Hematopoietic multipotent progenitor cell treated with erythropoietin and hydrocortisone succinate and interleukin-3 and kit ligand, for 6 days (in vitro differentiated cells): ENCODE data around the gene AMBN.
"Not testable (repeated sequence)": the region's sequence is repeated elsewhere in the genome, so short reads cannot be mapped to it uniquely, and the experiment has no call there.

Experiments
- DNase-seq: peaks from one replicate; pipeline ENCODE4 v3.0.0-alpha.2; 2015

The AMBN gene

GRCh38 chr4:70608324-70608723 is 16.3 kb downstream of the AMBN start:
- DNase-seq, result peak; percentile 14

DNA sequence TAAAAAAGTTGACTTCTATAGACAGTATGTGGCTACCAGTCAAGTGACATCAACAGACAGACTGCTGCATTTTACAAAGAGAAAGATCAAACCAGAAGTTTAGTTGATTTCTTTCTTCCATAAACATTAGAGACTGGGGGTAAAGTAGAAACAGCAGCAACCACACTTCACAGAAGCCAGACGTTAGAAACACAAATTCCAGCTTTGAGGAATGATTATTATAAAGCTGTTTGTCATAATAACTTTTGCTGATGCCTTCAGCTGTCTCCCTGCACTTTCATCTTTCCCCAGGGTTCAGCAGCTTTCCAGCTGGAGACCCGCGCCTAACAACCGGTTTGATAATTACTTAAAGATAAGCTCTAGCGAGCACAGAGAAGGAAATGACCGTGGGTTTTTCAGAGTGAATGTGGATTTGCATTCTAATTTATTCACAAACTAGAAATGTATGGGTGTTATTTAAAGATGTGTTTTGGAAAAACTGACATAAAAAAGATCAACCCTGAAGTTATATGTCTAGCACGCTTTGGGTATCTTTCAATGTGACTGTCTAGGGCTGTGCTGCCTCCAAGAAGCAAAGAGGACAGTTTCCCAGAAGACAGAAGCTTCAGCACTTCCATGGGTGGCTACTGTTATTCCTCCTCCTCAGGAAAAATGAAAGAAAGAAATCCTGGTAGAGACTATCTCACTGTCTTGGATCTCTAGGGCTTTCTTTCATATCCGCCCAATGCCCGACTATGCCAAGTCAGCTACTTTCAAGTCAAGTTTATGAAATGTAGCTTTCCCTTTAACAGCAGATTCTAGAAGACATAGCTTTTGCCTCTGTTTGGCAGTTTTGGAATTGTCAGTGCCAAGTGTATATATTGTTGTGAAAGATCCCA is 21.5 kb downstream of the AMBN start:
- DNase-seq, result peak; percentile 14

- DNase-seq, result no peak
These were observed 22.1 kb downstream of the AMBN start for GRCh38 chr4:70614184-70614555.

DNA sequence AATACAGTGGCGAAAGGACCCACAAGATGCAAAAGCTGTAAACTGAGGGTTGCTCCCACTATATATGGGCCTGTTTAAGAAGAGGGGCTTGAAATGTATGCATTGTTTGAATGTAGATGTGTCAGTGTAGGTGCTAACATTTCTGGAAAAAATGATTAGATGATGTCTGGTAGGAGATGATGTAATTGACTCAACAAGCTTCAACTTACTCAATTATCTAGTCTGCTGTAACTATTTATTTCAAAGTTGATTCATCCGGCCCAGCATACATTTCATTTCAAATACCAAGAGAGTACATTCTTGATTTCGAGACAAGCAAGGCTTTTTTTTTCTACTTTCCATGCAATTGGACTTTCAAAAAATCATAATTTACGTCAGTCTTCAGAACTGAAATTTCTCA is 27.2 kb downstream of the AMBN start:
- no peak for DNase-seq

- DNase-seq, result peak; percentile 11
These were observed 27.7 kb downstream of the AMBN start for GRCh38 chr4:70619778-70620177.

DNA sequence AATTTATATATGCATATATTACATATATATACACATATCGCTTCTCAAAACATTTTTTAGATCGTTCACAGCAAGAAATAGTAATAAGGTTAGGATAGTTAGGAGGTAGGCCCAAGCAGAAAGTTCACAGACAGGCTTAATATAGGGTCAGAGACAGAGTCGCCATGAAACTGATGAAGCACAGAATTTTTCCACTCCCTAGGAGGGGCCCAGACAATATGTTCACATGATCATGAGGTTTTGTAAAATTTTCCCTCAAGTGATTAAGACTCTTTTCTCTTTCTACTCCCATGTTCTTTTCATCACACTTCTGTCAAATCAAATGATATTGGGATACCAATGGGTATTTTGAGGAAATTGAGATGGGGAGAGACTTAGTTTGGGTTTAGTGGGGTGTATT is 31.3 kb downstream of the AMBN start:
- no peak for DNase-seq

DNA sequence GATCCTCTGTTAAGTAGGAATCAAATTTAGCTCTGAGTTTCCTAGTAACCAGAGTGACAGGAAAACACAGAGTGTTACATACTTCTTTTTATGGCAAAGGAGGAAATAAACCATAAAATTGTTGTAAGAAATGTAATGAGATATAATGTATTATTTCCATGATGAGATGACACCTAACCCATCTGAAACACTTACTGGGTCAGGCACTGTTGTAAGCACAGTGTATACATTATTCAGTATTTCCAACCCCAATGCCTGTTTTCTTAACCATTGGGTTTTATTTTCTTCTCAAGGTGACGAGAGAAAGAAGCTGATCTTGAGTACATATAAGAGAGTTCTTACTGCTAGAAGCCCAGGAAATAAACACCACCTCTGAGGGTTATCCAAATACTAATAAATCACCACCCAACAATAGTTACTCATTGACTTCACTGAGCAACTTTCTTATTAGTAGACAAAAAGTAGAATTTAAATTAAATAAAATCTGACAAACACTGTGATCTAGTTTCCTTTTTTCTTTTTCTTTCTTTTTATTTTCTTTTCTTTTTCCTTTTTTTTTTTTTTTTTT is 32.3 kb downstream of the AMBN start:
- DNase-seq, result no peak

GRCh38 chr4:70627620-70628019 is 35.6 kb downstream of the AMBN start:
- DNase-seq, result no peak

DNA sequence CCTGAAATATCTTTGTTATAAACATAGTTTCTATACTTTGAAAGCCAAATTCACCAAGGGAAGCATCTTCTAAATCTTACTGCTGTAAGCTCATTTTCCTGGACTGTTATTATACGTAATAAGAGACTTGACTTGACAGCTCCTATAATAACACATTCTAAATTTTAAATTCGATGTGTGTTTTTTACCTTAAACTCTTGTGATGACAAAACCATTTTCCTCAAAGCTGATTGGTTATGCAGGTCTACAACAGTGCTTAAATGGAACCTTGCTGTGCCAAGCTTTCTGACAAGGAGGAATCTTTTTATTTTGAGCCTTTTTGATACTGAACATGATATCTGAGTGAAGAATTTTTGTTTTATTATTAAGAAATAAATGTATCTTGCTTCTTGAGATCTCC is 36.4 kb downstream of the AMBN start, which contains the start of gene ENAM:
TSS of gene ENAM (plus strand) at position 301 of the 400 bp plus-strand sequence. CDS start 757 bp downstream, outside the sequence.
- no peak for DNase-seq

- no peak for DNase-seq
These were observed 37.5 kb downstream of the AMBN start for GRCh38 chr4:70629469-70630090.

GRCh38 chr4:70630162-70630561 is 38.1 kb downstream of the AMBN start:
- DNase-seq, result no peak

DNA sequence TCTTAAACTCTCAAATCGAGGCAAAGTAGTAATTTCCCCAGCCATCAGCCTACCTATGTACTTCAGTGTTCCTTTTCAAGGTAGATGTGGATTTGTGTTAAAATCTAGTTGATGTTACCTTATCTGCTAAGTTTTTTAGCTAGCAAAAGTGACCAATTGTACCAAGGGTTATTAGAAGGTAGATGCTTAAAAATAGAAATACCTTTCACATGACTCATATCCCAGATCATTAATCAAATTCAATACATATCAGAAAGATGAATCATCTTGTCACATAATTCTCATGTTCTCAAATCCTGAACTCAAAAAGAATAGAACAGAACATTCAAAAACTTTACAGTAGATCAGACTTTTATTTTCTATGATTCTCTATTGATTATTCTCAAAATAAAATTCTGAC is 40.0 kb downstream of the AMBN start:
- DNase-seq, result no peak

DNA sequence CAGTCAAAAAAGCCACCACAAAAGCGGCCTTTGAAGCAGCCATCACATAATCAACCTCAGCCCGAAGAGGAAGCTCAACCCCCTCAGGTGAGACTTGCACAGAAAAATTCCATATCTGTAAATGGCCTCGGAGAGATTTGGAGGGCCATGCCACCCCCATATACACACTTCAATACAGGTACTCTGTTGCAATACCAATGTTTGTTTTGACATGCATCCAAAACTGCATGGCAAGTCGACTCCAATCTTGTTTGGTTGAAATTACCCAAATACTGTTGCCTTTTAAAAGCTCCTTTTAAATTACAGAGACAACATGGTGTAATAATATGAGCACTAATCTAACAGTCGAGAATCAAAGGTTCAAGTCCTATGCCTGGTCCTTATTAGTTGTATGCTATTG is 42.4 kb downstream of the AMBN start:
- DNase-seq, result no peak

DNA sequence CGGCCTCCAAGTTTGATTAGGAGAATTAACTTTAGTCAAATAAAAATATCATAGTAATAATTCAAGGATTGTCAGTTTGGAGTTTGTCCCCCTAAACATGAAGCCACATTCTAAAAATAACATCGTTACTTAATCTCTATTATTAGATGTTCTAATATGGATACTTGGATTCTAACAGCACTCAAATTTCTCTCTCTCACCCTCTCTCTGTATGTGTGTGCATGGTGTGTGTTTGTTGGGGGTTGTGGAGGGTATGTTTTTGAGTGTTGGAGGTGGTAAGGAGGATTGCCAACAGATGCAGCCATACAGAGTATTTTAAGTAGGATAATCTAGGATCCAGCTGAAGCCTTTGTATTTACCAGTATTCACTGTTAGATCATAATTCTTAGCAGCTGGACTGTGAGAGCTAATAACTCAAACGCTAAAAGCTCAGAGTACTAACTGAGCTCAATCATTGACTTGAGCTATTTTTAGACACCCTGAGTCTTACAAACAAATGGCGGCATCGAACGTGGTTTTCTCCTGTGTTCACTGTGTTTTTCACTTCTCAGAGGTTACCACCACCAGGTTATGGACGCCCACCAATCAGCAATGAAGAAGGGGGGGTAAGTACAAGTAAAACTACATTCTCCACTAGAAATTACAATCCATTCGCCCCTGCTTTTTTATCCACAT is 45.3 kb downstream of the AMBN start:
- no peak for DNase-seq

GRCh38 chr4:70640192-70640591 is 48.1 kb downstream of the AMBN start:
- DNase-seq, result no peak

- DNase-seq, result not testable (repeated sequence)
These were observed 58.7 kb downstream of the AMBN start for GRCh38 chr4:70650741-70651140.

- DNase-seq, result peak; percentile 74
These were observed 59.9 kb downstream of the AMBN start for GRCh38 chr4:70651864-70652506.

DNA sequence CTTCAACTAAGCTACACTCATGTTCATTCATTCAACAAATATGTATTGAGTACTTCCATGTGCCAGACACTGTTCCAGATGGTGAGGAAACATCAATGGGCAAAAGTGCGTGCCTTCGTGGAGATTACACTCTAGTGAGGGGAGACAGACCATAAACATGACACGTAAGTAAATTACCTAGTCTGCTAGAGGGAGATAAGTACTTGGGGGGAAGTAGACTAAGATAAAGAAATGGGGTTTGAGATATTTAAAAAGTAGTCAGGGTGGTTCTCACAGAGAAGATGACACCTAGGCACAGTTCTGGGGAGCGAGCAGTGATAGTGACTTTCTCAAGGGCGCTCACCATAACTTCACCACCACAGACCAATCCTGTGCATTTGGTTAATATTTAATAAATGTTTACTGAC is 62.6 kb downstream of the AMBN start:
- peak; percentile 80 for DNase-seq
